Stomach (tissue), 9 donors: Measurements from ENCODE around the gene PTPRT. TPM values are rescaled to one million over a fixed set of nuclear protein-coding genes. Genes with fewer than 3 reads are reported as not detected.

Experiments
- DNase-seq, 2 donors: peaks; one replicate each; pipeline versions ENCODE4 v3.0.0 to v3.0.0-alpha.2; 2013 to 2019
- H3K27ac ChIP-seq, 5 donors: fragments of 200-600 bp in 4 of 5; sonication (generic) in 4 of 5; one replicate each; pipeline ENCODE4 v1.5.1; 2013 to 2019; ENCODE audit warnings: mild to moderate bottlenecking in 1 of 5, moderate library complexity in 1 of 5
- H3K27me3 ChIP-seq, 3 donors: fragments of 200-600 bp; sonication (generic); one replicate each; pipeline ENCODE4 v1.5.1; 2017 to 2019; ENCODE audit warnings: mixed run types in 1 of 3
- H3K36me3 ChIP-seq, 4 donors: fragments of 200-600 bp; sonication (generic); 1 replicate in 3 of 4; 2 replicates in 1 of 4; pipeline ENCODE4 v1.5.1; 2016 to 2019
- H3K4me1 ChIP-seq, 4 donors: fragments of 200-600 bp; sonication (generic); one replicate each; pipeline ENCODE4 v1.5.1; 2016 to 2019
- H3K4me3 ChIP-seq, 4 donors: fragments of 200-600 bp; sonication (generic) in 3 of 4; one replicate each; pipeline ENCODE4 v1.5.1; 2016 to 2019; ENCODE audit warnings: mild to moderate bottlenecking in 1 of 4
- H3K9me3 ChIP-seq, 4 donors: fragments of 200-600 bp; sonication (generic); one replicate each; pipeline ENCODE4 v1.5.1; 2016 to 2019
- EP300 ChIP-seq: sonication (generic); formaldehyde crosslinking; IDR thresholded peaks from one replicate; pipeline ENCODE4 v1.6.1; 2017; ENCODE audit warnings: antibody characterized with exemption
- POLR2A ChIP-seq, 4 donors: fragments of 450-650 bp; IDR thresholded peaks; one replicate each; pipeline ENCODE4 v1.6.1; 2016; ENCODE audit warnings: antibody characterized with exemption in 4 of 4, control low read depth in 2 of 4, mild to moderate bottlenecking in 1 of 4, moderate library complexity in 1 of 4
- POLR2AphosphoS5 ChIP-seq, 3 donors: sonication (generic); formaldehyde crosslinking; IDR thresholded peaks; one replicate each; pipeline ENCODE4 v1.6.1; 2016; ENCODE audit warnings: antibody characterized with exemption in 3 of 3
- WGBS, 5 donors: extraction: QIAGEN DNeasy Blood & Tissue Kit in 3 of 5; methylation state at CpG; one replicate each; pipeline versions ENCODE4 v1.1.5 to v1.1.7; 2013 to 2018; 5-methylcytosine and 5-hydroxymethylcytosine counted together
- intact Hi-C: fragments of 100-400 bp; cut with DNase I; formaldehyde crosslinking; loops from one replicate; pipeline ENCODE4 v1.15.1; 2023; ENCODE audit warnings: low total_unique reads
- polyA plus RNA-seq, 3 donors: library from polyadenylated mRNA; stranded (reverse); fragments of 200-250 nt; gene quantifications; one replicate each; pipeline ENCODE4 v1.2.3, GENCODE V29; 2013
- total RNA-seq, 5 donors: library from RNA; depleted of rRNA; stranded (reverse); fragments of >200 nt; gene quantifications; one replicate each; pipeline versions ENCODE4 v1.1.0 to v1.2.3, GENCODE V29; 2014 to 2016
- TF ChIP-seq, protein P1 (sequence below), 7 experiments: fragments of 450-650 bp in 4 of 7; fragments of 200-600 bp in 3 of 7; sonication (generic) in 3 of 7; IDR thresholded peaks; one replicate each; pipeline ENCODE4 v1.5.1; 2016 to 2019; ENCODE audit warnings: antibody characterized with exemption in 7 of 7, control low read depth in 2 of 7, mild to moderate bottlenecking in 1 of 7
- donor health status: healthy with polysubstance abuse.
- donor health status: Bipolar disorder and iron deficiency.
- donor health status: healthy.

Gene PTPRT
- total and polyA plus RNA-seq, 8 donors = 0.05 to 11.6 (median 1.7) TPM; not detected in 2

DNA sequence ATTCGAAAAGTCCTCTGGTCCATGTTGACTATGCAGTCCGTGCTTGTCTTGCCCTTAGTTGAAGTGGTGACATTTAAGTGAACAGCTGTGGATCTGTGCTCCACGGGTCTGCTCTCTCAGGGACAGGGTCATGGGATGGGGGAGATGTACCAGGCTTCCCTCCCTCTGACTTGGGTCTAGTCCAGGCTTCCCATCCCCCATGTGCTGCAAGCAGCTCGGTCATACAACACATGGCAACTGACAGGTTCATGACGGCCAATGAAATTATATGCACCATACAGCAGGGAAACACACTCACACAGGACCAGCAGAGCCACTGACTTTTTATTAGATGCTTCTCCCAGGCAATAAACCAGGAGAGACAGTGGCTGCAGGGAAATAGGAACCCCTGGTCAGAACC lies 201.4 kb downstream of the PTPRT start:
- intact Hi-C loops = no loop called here
- Histone ChIP-seq H3K4me1 (no peaks in the 10 kb centered on the region), H3K27me3 (no peaks in the 10 kb centered on the region), H3K4me3 (no peak overlapping the region), H3K36me3 (no peaks in the 10 kb centered on the region), H3K9me3 (no peaks in the 10 kb centered on the region), H3K27ac (no peak overlapping the region)
- TF ChIP-seq POLR2A (IDR thresholded peaks at IDR 0.05) (no peak), EP300 (no peak), POLR2AphosphoS5 (IDR thresholded peaks at IDR 0.05) (no peak)
- TF ChIP-seq, protein P1, sequence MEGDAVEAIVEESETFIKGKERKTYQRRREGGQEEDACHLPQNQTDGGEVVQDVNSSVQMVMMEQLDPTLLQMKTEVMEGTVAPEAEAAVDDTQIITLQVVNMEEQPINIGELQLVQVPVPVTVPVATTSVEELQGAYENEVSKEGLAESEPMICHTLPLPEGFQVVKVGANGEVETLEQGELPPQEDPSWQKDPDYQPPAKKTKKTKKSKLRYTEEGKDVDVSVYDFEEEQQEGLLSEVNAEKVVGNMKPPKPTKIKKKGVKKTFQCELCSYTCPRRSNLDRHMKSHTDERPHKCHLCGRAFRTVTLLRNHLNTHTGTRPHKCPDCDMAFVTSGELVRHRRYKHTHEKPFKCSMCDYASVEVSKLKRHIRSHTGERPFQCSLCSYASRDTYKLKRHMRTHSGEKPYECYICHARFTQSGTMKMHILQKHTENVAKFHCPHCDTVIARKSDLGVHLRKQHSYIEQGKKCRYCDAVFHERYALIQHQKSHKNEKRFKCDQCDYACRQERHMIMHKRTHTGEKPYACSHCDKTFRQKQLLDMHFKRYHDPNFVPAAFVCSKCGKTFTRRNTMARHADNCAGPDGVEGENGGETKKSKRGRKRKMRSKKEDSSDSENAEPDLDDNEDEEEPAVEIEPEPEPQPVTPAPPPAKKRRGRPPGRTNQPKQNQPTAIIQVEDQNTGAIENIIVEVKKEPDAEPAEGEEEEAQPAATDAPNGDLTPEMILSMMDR (IDR thresholded peaks at IDR 0.05) = no peak
- no peak for DNase-seq
- WGBS, 5 donors = 74 to 82% (median 76%) methylated on average over 5 of the region's 5 CpGs

DNA sequence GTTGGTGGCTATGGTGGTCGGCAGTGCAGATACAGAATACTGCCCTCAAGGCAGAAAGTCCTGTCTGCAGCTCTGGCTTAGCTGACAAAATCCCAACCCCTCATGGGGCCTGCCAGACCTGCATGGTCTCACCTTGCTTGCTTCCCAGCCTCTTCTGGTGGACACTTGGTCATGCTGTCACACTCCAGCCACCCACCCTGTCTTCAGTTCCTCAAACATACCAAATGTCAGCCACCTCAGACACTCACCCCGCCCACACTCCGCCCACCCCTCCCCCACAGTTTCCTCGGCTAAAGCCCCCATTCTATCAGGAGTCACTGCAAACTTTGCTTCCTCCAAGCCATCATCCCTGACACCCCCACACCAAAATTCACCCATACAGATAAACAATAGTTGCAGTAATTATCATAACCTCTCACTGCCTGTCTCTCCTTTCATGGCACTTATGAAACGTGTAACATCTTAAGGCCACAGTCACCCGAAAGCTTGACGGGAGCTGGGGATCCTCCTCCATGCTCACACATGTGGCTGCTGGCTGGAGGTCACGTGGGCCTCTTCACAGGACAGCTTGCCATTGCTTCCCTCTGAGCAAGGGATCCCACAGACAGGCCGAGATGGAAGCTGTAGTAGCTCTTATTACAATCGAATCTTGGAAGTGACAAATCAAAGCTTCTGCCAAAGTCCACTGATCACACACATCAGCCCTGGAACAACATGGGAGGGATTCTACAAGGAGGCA lies 202.2 kb downstream of the PTPRT start:
- TF ChIP-seq, protein P1 (IDR thresholded peaks at IDR 0.05) = no peak
- TF ChIP-seq EP300 = no peak
- no peak for TF ChIP-seq POLR2A (IDR thresholded peaks at IDR 0.05)
- TF ChIP-seq POLR2AphosphoS5 (IDR thresholded peaks at IDR 0.05) = no peak
- 65 to 77% (median 71%) methylated on average over 10 of the region's 10 CpGs for WGBS, 5 donors
- DNase-seq = no peak
- H3K36me3 ChIP-seq = no peaks in the 10 kb centered on the region
- H3K4me3 ChIP-seq = no peak overlapping the region
- no peaks in the 10 kb centered on the region for H3K4me1 ChIP-seq
- no peaks in the 10 kb centered on the region for H3K27me3 ChIP-seq
- H3K27ac ChIP-seq = no peak overlapping the region
- no peaks in the 10 kb centered on the region for H3K9me3 ChIP-seq
- intact Hi-C loops = no loop called here

DNA sequence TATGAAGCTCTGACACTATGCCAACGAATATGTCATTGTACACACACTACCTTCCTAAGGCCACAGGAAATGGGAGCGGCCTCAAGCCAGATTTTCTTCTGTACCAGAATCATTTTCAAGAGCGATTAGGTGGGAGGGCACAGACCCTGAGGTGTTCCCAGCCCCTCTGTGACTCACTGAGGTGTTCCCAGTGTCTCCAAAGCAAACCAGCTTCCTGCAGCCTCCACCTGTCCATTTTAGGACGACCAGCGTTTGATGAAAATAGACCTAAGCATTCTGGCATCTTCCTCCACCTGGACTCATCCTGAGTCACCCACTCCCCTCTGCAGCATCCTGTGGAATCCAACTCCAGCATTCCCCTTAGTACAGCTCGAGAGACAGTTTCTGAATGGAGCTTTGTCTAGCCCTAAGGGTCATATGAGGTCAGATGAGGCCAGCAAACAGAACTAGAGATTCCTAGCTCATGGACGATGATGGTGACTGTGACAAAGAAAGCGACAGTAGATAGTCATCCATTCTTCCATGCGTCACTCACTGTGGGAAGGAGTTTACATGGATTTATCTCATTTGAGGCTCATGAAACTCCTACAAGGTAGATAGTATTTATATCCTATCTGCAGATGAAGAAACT lies 203.4 kb downstream of the PTPRT start:
- DNase-seq = no peak
- Histone ChIP-seq H3K4me3 (no peak overlapping the region), H3K9me3 (no peaks in the 10 kb centered on the region), H3K36me3 (no peaks in the 10 kb centered on the region), H3K27ac (no peak overlapping the region), H3K27me3 (no peaks in the 10 kb centered on the region), H3K4me1 (no peaks in the 10 kb centered on the region)
- intact Hi-C loops = no loop called here
- TF ChIP-seq POLR2A (IDR thresholded peaks at IDR 0.05) (no peak), POLR2AphosphoS5 (IDR thresholded peaks at IDR 0.05) (no peak), EP300 (no peak)
- TF ChIP-seq, protein P1 (IDR thresholded peaks at IDR 0.05) = no peak
- 70 to 74% (median 73%) methylated on average over 9 of the region's 9 CpGs for WGBS, 5 donors

DNA sequence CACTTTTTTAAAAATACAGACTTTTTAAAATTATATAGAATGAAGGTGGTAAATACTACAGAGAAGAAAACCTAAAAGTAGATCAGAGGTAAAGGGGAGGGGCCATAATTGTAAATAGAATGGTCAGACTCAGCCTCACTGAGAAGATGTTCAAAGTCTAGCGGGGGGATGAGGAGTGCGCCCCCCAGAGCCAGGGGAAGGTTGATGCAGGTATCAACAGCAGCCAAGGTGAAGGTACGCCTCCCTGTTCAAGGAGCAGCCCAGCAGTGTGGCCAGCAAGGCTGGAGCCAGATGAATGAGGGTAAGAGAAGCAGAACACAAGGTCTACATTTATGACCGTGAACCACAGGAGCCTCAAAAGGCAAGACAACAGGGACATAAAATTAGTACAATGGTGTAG lies 204.1 kb downstream of the PTPRT start:
- Histone ChIP-seq H3K36me3 (no peaks in the 10 kb centered on the region), H3K9me3 (no peaks in the 10 kb centered on the region), H3K4me3 (no peak overlapping the region), H3K27ac (no peak overlapping the region), H3K27me3 (no peaks in the 10 kb centered on the region), H3K4me1 (no peaks in the 10 kb centered on the region)
- no peak for DNase-seq
- intact Hi-C loops = no loop called here
- 80 to 91% (median 84%) methylated on average over 4 of the region's 4 CpGs for WGBS, 5 donors
- TF ChIP-seq, protein P1 (IDR thresholded peaks at IDR 0.05) = no peak
- TF ChIP-seq POLR2A (IDR thresholded peaks at IDR 0.05) (no peak), EP300 (no peak)
